ENCODE measurements around the gene CLDN6. TPM values are rescaled to one million over a fixed set of nuclear protein-coding genes. Genes with fewer than 3 reads are reported as not detected.

The CLDN6 gene
- total and polyA plus RNA-seq, 9 of the 15 experiments (the other 6 are each of a cell fraction or from before 2014, with no cell fraction given), result 0.22 to 0.75 (median 0.38) TPM; not detected in 3

DNA sequence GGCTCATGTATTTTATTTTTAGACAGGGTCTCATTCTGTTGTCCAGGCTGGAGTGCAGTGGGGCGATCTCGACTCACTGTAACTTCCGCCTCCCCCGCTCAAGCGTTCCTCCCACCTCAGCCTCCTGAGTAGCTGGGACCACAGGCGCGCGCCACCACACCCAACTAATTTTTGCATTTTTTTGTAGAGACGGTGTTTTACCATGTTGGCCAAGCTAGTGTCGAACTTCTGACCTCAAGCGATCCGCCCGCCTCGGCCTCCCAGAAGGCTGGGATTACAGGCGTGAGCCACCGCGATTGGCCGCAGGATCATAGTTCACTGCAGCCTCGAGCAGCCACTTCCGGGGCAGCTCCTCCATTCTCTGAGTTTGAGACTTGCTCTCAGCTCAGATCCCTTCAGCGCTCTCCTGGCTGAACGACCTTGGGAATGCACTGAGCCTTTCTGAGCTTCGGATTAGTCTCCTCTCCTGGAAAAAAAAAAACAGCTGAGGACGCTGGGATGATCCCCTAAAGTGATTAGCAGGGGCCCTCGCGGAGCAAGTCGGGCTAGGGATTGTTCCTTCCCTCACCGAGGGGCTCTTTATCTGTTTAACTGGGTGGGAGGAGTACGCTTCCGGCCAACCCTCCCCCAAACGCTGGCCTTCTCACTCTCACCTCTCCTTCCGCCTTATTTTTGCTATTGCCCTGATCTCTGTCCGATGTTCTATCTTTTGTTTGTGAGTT lies 36.6 kb downstream of the CLDN6 start:
- FAIRE-seq, result peak; percentile 92
- TF ChIP-seq, protein P1, sequence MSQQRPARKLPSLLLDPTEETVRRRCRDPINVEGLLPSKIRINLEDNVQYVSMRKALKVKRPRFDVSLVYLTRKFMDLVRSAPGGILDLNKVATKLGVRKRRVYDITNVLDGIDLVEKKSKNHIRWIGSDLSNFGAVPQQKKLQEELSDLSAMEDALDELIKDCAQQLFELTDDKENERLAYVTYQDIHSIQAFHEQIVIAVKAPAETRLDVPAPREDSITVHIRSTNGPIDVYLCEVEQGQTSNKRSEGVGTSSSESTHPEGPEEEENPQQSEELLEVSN (IDR thresholded peaks at IDR 0.05; ENCODE audit: borderline replicate concordance in 1 of 2, extremely low read depth in 1 of 2, insufficient read depth in 1 of 2, insufficient read length in 1 of 2, low read depth in 1 of 2, low read length in 1 of 2, poor library complexity in 1 of 2, severe bottlenecking in 1 of 2), result no peak
- TF ChIP-seq, protein P2, sequence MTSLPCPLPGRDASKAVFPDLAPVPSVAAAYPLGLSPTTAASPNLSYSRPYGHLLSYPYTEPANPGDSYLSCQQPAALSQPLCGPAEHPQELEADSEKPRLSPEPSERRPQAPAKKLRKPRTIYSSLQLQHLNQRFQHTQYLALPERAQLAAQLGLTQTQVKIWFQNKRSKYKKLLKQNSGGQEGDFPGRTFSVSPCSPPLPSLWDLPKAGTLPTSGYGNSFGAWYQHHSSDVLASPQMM (CRISPR knock-in tag; IDR thresholded peaks at IDR 0.05), result no peak
- no peak for TF ChIP-seq STAT5B (CRISPR knock-in tag; IDR thresholded peaks at IDR 0.05)
- TF ChIP-seq, protein P3, sequence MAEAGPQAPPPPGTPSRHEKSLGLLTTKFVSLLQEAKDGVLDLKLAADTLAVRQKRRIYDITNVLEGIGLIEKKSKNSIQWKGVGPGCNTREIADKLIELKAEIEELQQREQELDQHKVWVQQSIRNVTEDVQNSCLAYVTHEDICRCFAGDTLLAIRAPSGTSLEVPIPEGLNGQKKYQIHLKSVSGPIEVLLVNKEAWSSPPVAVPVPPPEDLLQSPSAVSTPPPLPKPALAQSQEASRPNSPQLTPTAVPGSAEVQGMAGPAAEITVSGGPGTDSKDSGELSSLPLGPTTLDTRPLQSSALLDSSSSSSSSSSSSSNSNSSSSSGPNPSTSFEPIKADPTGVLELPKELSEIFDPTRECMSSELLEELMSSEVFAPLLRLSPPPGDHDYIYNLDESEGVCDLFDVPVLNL (CRISPR knock-in tag; IDR thresholded peaks at IDR 0.05; ENCODE audit: low read depth), result no peak
- TF ChIP-seq, protein P4, sequence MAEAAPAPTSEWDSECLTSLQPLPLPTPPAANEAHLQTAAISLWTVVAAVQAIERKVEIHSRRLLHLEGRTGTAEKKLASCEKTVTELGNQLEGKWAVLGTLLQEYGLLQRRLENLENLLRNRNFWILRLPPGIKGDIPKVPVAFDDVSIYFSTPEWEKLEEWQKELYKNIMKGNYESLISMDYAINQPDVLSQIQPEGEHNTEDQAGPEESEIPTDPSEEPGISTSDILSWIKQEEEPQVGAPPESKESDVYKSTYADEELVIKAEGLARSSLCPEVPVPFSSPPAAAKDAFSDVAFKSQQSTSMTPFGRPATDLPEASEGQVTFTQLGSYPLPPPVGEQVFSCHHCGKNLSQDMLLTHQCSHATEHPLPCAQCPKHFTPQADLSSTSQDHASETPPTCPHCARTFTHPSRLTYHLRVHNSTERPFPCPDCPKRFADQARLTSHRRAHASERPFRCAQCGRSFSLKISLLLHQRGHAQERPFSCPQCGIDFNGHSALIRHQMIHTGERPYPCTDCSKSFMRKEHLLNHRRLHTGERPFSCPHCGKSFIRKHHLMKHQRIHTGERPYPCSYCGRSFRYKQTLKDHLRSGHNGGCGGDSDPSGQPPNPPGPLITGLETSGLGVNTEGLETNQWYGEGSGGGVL (CRISPR knock-in tag; IDR thresholded peaks at IDR 0.05), result no peak
- TF ChIP-seq ADNP (tag; IDR thresholded peaks at IDR 0.05), result peak; percentile 87
- TF ChIP-seq BRCA1 (IDR thresholded peaks at IDR 0.05), result no peak
- TF ChIP-seq BRCA1 (CRISPR knock-in tag; IDR thresholded peaks at IDR 0.05), result no peak
- TF ChIP-seq ZNF175 (CRISPR knock-in tag; IDR thresholded peaks at IDR 0.05; ENCODE audit: low read depth), result peak; percentile 50; the same call in 1 of the 2 replicates
- no peak for TF ChIP-seq ZEB2 (IDR thresholded peaks at IDR 0.05)
- peak; percentile 96 for TF ChIP-seq SMARCA5 (IDR thresholded peaks at IDR 0.05)
- TF ChIP-seq ETV5 (CRISPR knock-in tag; IDR thresholded peaks at IDR 0.05; ENCODE audit: low read depth), result peak; percentile 91
- TF ChIP-seq ZNF174 (CRISPR knock-in tag; IDR thresholded peaks at IDR 0.05), result no peak
- TF ChIP-seq ZNF584 (CRISPR knock-in tag; IDR thresholded peaks at IDR 0.05; ENCODE audit: low read depth), result peak; percentile 62; the same call in 1 of the 2 replicates
- no peak for TF ChIP-seq ZNF785 (CRISPR knock-in tag; IDR thresholded peaks at IDR 0.05)
- no peak for TF ChIP-seq ZNF133 (CRISPR knock-in tag; IDR thresholded peaks at IDR 0.05)

More for the DNA sequence above, 36.6 kb downstream of the CLDN6 start:
- peak overlapping the region; percentile 63 for H3K4me3 ChIP-seq
- ChIA-PET CTCF (ENCODE audit: low intra/inter-chr PET ratio) (interaction anchor here (0.6 kb wide), 1 partner anchor 1327 kb away, joined by 3 read pairs; no protein-coding TSS in a partner anchor), POLR2A (interaction anchor here (0.6 to 3.5 kb wide), 14 partner anchors 9 to 378 kb away, joined by 3 to 23 read pairs (median 4); partner anchors contain the start of genes FLYWCH2 and PAQR4)
- no peaks in the 10 kb centered on the region for H3K9me1 ChIP-seq (ENCODE audit: control insufficient read depth, insufficient read depth, low read length)
- DNase-seq (ENCODE audit: extremely low read depth in 1 of 4, low spot score in 3 of 4) (peak; percentile 58 to 89 (median 76)), ATAC-seq (peak; percentile 59)
- peak overlapping the region; percentile 97 for H3K4me2 ChIP-seq (ENCODE audit: insufficient read depth, low read length)
- WGBS (ENCODE audit: insufficient coverage, low coverage, missing lambda C conversion rate), result 1% methylated on average over 31 of the region's 33 CpGs
- H3K36me3 ChIP-seq (ENCODE audit: control insufficient read depth, insufficient read depth, low read length), result peaks cover 32% of the 10 kb centered on the region; the same call in 2 of the 3 replicates
- H3K27ac ChIP-seq (ENCODE audit: extremely low read depth, low read depth, low read length), result peak overlapping the region; percentile 99
- peak overlapping the region; percentile 97 to 100 for H3K9ac ChIP-seq (ENCODE audit: insufficient read depth in 1 of 2, low read depth in 2 of 2, low read length in 2 of 2)
- no TSS peak for BruUV-seq (replicated peaks)
- peaks cover 19 to 77% of the 10 kb centered on the region in 2 experiments for H3K4me1 ChIP-seq (replicated peaks in 1 of 2; ENCODE audit: control insufficient read depth in 2 of 2, insufficient read depth in 2 of 2, low read length in 2 of 2)
- intact Hi-C loops (cut with micrococcal nuclease), result loop anchor here (2.0 to 5.0 kb wide), 3 partner anchors 54 to 109 kb away; no protein-coding TSS in a partner anchor
- H4K20me1 ChIP-seq (replicated peaks; ENCODE audit: control insufficient read depth, insufficient read depth, low read length), result no peaks in the 10 kb centered on the region
- no peaks in the 10 kb centered on the region for H3K27me3 ChIP-seq (ENCODE audit: control insufficient read depth in 2 of 2, insufficient read depth in 2 of 2, low read length in 2 of 2)
- H3K9me3 ChIP-seq (replicated peaks; ENCODE audit: control insufficient read depth, insufficient read depth, low read depth, low read length), result no peaks in the 10 kb centered on the region
- H3K79me2 ChIP-seq (ENCODE audit: control insufficient read depth, insufficient read depth, low read length), result peaks cover 44% of the 10 kb centered on the region
- in situ Hi-C loops (cut with MboI), result no loop called here
- H2AFZ ChIP-seq (ENCODE audit: low read depth, low read length), result peak overlapping the region; percentile 72

Measured in K562 (cell line).